Frontal cortex (tissue), 4 donors: ENCODE measurements around the gene THAP4. TPM values are rescaled to one million over a fixed set of nuclear protein-coding genes. Genes with fewer than 3 reads are reported as not detected.

Experiments
- DNase-seq, 2 donors: peaks; one replicate each; pipeline ENCODE4 v3.0.0; 2012; ENCODE audit warnings: low spot score in 2 of 2
- FAIRE-seq: peaks from 2 replicates; lab custom pipeline; 2012; peaks lifted over from hg19 to GRCh38; lab: Jason Lieb, UNC
- total RNA-seq: library from RNA; depleted of rRNA; stranded (reverse); fragments of >200 nt; gene quantifications from one replicate; pipeline ENCODE4 v1.2.3, GENCODE V29; 2014
- donor health status: control.
- donor health status: control.
- donor health status: control.

Gene THAP4
- 23.6 TPM for total RNA-seq

DNA sequence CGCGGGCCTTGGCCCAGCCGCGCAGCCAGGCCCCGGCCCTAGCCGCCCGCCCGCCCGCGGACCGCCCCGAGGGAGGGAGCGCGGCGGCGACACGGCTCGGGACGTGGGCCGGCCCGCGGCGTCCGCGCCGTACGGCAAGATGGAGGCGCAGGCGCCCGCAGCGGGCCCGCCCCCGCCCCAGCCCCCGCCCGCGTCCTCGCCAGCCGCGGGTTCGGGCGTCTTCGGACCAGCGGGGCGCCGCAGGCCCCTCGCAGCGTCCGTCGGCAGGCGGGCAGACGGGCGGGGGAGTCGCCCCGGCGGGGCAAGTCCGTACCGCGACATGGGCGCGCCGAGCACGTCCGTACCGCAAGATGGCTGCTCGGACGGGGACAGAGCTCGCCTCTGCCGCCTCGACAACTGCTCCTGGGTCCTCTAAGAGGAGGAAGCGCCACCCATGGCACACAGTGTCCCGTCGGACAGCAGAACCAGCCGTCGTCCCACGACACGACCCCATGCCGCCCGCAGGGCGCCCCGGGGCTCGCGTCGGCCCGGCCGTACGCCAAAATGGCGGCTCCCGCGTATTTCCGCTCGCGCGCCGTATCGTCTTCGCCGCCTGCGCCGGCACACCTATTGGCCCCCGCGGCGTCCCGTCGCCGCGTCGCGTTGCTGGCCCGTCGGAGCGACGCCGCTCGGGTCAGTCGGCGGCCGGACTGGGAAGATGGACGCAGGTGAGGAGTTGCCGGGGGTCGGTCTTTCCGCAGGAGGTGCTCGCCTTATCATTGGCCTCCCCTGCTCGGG is at the start of gene THAP4, which contains the start of gene ATG4B:
Gene THAP4 (minus strand): TSS at position 141 of the 777 bp plus-strand sequence. CDS start 141 bp downstream, outside the sequence.
Gene ATG4B (plus strand): TSS at position 676 of the 777 bp plus-strand sequence. CDS start 22 bp downstream, at position 698.
- DNase-seq (peak; percentile 94 to 99), FAIRE-seq (no peak)

- DNase-seq (peak in 1 of 2 donors; percentile 11), FAIRE-seq (no peak)
Observed at GRCh38 chr2:241686324-241686649, 49.3 kb upstream of the THAP4 start.

DNA sequence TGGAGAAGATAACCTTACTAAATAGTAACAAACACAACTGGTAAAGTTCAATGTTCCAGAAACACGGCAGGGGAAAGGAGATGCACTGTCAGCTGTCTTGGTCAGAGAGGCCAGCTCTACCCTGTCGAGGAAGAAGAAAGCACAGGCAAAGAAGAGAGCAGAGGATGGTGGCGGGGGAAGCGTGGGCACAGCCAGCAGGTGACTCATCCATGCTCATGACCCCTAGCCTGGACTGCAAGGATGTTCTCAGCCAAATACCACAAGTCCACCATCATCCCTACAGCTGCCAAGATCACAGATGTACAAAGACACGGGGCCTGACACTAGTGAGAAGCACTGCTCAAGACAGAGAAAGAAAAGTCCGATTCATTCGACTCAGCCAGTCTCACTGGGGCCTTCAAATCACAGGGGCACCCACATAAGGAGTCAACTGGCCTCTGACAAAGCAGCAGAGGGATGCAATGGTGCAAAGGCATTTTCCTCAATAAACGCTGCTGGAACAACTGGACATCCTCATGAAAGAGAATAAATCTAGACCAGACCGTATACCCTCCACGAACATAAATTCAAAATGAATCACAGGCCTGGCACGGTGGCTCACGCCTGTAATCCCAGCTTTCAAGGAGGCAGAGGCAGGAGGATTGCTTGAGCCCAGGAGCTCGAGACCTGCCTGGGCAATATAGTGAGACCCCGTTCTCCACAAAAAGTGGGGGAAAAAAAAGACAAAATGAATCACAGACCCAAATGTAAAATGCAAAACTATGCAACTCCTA is 44.1 kb upstream of the THAP4 start:
- no peak for FAIRE-seq
- no peak for DNase-seq

- no peak for DNase-seq
- no peak for FAIRE-seq
Observed at GRCh38 chr2:241680044-241680443, 43.1 kb upstream of the THAP4 start.

DNA sequence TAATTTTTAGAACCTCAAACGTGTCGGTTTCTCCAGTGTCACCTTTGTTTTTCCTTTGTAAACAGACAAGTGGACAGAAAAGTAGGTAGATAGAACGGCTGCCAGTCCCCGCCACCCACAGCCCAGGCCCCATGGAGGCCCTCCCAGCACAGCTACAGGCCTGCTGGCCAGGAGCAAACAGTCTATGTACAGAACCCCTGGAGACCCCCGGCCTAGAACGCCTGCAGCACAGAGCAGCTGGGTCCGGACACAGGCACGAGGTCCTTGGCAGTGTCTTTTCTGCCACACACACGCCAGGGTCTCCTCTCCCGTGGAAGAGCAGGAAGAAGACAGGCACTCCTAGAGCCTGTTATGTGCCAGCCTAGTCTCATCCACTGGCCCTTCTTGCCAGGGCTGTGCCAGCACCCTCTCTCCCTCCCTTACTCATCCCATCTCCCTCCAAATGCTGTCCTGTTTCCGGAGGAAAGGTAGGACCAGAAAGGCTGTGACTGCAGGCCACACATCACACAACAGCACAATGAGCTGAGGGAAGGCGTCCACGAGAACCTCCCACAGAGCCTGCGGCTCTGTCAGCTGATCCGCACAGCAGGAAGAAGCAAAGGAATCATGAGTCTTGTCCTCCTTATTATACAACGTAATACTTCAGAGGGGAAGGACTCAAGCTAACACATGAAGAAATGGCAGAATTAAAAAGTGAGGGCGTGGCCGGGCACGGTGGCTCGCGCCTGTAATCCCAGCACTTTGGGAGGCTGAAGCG is 42.0 kb upstream of the THAP4 start:
- no peak for FAIRE-seq
- DNase-seq, result no peak

DNA sequence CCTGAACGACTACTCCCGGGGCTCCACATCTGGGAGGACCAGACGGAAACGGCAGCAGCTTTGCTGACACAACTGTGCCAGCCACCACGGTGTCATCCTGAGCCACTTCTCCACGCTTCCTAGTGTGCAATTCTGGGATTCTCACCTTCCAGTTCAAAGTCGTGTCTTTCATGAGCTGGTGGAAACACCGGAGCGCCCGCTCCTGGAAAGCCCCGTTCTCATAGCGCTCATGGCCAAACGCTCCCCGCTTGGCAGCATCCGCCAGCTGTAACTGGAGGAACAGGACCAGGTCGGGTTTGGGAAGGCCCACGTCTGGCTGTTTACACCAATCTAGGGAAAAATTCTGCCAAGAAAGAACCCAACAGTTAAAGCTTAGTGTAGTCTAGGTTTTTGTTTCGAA is 41.3 kb upstream of the THAP4 start:
- FAIRE-seq, result no peak

DNA sequence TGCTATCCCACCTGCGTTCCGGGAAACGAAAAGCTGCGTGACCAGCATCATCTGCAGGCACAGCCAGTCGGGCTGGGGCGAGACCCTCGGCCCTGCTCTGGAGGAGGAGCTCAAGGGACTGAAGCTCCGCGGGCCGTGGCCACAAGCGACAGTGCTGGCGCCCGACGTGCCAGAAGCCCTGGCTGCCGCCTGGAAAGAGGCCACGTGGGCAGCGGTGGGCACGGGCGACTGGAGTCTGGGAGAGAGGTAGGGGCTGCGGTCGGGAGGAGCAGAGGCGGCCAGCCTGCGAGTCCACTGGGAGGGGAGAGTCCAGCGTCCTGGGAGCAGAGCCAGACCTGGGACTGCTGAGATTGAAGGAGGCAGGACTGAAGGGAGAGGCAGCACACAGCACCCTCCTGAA is 40.4 kb upstream of the THAP4 start:
- no peak for FAIRE-seq
- no peak for DNase-seq

More for the DNA sequence above, 41.3 kb upstream of the THAP4 start:
- no peak for DNase-seq

- FAIRE-seq (no peak), DNase-seq (no peak)
Observed at GRCh38 chr2:241676665-241677064, 39.7 kb upstream of the THAP4 start.

- no peak for DNase-seq
Observed at GRCh38 chr2:241675885-241676284, 38.9 kb upstream of the THAP4 start.

DNA sequence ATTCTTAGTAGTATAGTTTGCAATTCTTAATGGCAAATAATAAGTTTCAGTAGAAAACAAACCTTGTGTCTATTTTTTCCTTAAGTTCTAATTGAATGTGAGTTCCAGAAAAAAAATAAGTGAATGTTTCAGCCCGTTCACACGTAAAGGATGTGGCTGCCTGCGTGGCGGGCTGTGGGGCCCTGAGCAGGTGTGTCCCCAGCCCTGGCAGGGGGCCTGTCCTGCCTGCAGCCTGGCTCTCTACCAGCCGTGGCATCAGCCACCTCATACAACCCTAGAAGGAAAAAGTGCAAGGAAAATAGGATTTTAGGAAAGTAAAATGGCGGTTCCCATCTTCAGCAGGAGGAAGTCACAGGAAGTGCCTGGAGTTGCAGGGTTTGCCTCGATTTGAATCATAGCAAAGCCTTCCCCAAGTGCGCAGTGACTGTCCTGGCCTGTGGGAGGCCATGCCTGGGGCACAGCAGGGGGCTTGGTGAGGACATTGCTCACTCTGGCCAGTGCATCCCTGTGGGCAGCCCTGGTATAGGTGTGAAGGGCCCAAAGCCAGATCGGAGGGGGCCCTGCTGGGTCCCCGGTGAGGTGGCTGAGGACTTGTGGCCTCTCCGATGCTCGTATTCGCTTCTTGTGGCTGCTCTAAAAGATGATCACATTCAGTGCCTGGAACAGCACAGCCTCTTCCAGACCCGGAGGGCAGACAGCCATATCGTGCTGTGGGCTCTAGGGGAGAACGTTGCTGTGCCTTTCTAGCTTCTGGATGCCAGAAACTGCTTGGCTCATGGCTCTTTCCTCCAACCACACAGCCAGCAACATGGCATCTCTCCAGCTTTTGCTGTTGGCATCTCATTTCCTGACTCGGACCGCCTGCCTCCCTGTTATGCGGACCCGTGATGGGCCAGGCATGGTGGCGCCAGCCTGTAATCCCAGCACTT is 37.1 kb upstream of the THAP4 start:
- DNase-seq, result no peak
- FAIRE-seq, result no peak

More at GRCh38 chr2:241675885-241676284, 38.9 kb upstream of the THAP4 start:
- FAIRE-seq, result no peak

DNA sequence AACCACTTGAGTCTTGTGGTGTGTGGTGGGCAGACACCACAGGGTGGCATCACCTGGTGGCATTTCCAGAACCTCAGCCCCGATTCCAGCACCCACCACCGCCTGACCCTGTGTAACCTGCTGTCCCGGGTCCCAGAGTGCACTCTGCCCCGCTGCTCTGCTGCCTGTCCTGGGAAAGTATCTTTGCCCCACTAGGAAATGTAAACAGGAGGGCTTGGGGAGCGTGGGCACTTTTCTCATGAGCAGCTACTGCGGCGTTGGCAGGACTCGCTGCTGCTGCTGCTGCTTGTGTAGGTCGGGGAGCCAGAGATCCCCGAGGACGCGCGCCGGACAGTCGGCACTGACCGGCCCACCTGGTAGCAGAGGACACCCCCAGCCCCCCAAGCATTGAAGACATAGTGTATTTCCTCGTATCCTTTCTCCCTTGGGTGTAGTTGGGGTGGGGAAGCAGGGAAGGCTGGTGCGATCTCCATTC is 36.3 kb upstream of the THAP4 start:
- no peak for FAIRE-seq
- DNase-seq, result no peak

DNA sequence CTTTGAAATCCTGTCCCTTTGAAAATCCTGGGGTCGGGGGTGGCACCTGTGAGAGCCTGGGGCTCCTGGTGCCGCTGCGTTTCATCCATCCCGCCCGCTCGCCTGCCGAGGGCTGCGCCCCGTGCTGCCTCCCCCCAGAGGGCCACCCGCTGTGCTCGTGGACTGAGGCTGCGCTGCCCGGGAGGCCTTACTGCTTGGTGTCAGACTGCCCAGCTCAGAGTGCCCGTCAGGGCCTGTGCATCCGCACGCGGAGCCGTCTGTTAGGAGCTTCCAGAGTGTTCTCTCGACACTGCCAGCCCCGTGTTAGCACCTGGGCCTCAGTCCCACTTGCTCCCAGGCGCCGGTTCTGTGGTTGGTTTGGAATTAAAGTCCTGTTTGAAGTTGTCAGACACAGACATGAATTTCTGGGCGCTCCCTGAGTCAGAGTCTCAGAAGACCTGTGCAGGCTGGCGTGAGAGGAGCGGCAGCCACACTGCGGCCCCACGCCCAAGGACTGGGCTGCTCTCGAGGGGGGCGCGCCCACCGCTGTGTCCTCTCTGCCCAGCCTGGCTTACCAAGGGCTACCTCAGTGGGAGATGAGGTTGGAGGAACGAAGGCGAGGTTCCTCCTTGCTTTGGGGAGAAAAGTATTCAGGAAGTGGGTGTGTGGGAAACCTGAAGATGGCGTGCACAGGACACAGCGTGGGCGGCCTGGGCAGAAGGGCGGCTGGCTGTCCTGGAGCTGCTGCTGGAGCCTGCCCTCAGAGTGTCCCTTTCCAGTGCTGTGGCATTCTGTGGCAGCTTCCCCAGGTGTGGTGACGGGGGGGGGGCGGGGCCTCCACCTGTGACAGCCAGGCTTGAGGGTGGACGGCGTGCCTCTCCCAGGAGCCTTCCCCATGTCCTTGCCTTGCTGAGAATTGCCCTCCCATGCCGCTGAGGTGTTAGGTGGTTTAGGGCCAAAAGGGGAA is 35.6 kb upstream of the THAP4 start:
- DNase-seq, result no peak
- FAIRE-seq, result no peak

DNA sequence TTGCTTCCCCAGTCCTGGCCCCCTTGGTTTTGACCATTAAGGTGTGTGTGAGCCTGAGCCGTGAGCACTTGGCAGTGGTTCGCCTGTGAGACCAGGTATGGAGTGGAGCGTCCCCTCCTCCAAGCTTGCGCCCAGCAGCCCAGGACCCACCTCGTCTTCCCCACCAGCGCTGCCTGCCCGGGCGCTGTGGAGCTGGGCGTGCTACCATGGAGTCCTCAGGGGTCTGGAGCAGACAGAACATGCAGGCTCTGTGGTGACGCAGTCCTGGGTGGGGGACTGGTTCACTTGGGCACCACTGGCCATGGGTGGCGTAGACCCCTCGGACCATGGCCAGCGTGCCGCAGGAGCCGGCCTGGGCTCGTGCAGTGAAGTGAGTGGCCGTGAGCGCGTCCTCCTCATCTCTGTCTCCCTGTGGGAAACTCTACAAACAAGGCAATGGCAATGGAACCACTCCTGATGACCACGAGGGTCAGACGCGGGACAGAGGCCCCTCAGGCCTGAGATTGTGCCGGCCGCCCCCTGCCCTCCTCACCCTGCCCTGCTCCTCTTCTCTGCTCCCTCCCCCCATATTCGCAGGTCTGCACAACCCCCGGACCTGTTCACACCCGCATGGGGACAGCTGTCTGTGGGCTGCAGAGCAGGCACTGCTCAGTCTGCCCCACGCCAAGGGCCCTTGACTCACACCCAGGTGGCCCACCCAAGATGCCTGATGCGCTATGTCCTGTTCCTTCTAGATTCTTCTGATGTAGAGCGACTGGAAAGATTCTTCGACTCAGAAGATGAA is 34.7 kb upstream of the THAP4 start:
- DNase-seq, result no peak
- FAIRE-seq, result no peak

DNA sequence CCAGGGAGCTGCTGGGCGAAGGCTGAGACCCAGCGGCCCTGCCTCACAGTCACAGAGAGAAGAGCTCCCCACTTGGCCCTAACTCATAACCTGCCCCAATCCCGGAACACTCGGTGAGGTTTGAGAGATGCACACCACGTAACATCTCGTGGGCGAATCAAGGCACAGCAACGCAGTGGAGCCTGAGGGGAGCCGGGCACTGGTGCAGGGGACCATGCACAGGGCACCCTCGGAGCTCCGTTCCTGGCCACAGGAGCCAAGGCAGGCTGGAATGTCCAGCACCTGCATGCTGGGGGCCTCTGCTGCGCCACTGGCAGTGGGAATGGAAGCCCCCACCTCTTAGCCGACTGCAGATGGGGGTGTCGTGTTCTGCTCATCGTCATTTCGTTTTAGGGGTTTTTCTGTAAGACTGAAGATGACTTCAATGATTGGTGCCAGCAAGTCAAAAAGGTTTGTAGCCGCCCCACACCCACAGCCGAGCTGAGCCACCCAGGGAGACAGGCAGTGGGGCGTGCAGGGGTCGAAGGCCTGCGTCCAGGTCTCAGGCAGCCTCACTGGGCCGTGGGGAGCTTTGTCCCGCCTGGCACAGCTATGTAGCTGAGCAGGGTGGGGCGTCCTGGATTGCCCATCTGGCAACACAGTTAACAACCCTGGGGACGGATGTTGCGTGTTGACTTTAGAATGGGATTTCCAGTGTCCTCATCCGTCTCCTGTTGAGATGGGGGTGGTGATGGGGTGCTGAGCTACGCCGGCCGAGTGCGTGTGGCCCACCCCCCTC is 33.6 kb upstream of the THAP4 start:
- no peak for FAIRE-seq

GRCh38 chr2:241668839-241669238 is 31.9 kb upstream of the THAP4 start:
- DNase-seq, result no peak
- FAIRE-seq, result no peak

More for the DNA sequence above, 33.6 kb upstream of the THAP4 start:
- DNase-seq, result no peak

DNA sequence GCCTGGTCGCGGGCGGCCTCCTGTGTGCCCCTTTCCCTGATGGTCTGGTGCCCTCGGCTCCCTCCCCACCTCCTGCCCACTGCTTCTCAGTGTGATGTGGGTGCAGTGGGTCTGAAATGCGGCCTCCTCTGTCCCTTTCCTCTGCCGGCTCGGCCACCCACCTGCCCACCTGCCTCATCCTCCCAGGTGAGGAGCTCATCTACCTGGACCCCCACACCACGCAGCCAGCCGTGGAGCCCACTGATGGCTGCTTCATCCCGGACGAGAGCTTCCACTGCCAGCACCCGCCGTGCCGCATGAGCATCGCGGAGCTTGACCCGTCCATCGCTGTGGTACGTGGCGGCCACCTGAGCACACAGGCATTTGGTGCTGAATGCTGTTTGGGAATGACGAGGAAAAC is 31.4 kb upstream of the THAP4 start:
- DNase-seq (no peak), FAIRE-seq (no peak)
